Peyer's patch (tissue), 4 donors: ENCODE results near the gene PRICKLE1. TPM values are rescaled to one million over a fixed set of nuclear protein-coding genes. Genes with fewer than 3 reads are reported as not detected.
"Not testable (repeated sequence)": the region's sequence is repeated elsewhere in the genome, so short reads cannot be mapped to it uniquely, and the experiment has no call there.

ENCODE experiments used
- DNase-seq, 3 donors: peaks; one replicate each; pipeline ENCODE4 v3.0.0-alpha.2; 2017 to 2019
- H3K27ac ChIP-seq, 4 donors: fragments of 200-600 bp; sonication (generic); one replicate each; pipeline ENCODE4 v1.5.1; 2016 to 2019
- H3K27me3 ChIP-seq, 2 donors: fragments of 200-600 bp; sonication (generic); one replicate each; pipeline ENCODE4 v1.5.1; 2019
- H3K36me3 ChIP-seq, 3 donors: fragments of 200-600 bp; sonication (generic); one replicate each; pipeline ENCODE4 v1.5.1; 2016 to 2019
- H3K4me1 ChIP-seq, 4 donors: fragments of 200-600 bp; sonication (generic); one replicate each; pipeline ENCODE4 v1.5.1; 2016 to 2019
- H3K4me3 ChIP-seq, 4 donors: fragments of 200-600 bp; sonication (generic); 1 replicate in 3 of 4; 2 replicates in 1 of 4; pipeline ENCODE4 v1.5.1; 2016 to 2019; ENCODE audit warnings: mild to moderate bottlenecking in 1 of 4
- H3K9me3 ChIP-seq, 4 donors: fragments of 200-600 bp; sonication (generic); one replicate each; pipeline ENCODE4 v1.5.1; 2016 to 2019; ENCODE audit warnings: mild to moderate bottlenecking in 1 of 4
- CTCF ChIP-seq, 6 experiments: fragments of 450-650 bp in 4 of 6; fragments of 200-600 bp in 2 of 6; sonication (generic) in 1 of 6; IDR thresholded peaks; one replicate each; pipeline ENCODE4 v1.5.1; 2017 to 2019; ENCODE audit warnings: antibody characterized with exemption in 6 of 6, mild to moderate bottlenecking in 3 of 6, moderate library complexity in 1 of 6
- POLR2A ChIP-seq, 2 donors: fragments of 450-650 bp; IDR thresholded peaks; one replicate each; pipeline ENCODE4 v1.5.1; 2017; ENCODE audit warnings: antibody characterized with exemption in 2 of 2, mild to moderate bottlenecking in 2 of 2, moderate library complexity in 2 of 2
- total RNA-seq, 4 donors: library from RNA; depleted of rRNA; stranded (reverse); fragments of >200 nt; gene quantifications; one replicate each; pipeline ENCODE4 v1.1.0, GENCODE V29; 2016

Gene PRICKLE1
- total RNA-seq, 4 donors from 2014 or later: 0.53 to 12.6 (median 6.3) TPM

GRCh38 chr12:42557586-42558172 lies 31.9 kb downstream of the PRICKLE1 start:
- Histone ChIP-seq H3K4me1 (no peaks in the 10 kb centered on the region), H3K27me3 (no peaks in the 10 kb centered on the region), H3K36me3 (no peaks in the 10 kb centered on the region), H3K9me3 (no peaks in the 10 kb centered on the region), H3K4me3 (no peak overlapping the region), H3K27ac (no peak overlapping the region)
- TF ChIP-seq CTCF (IDR thresholded peaks at IDR 0.05): no peak
- no peak for TF ChIP-seq POLR2A (IDR thresholded peaks at IDR 0.05)
- no peak for DNase-seq

GRCh38 chr12:42556917-42557316 lies 32.6 kb downstream of the PRICKLE1 start:
- H3K27ac ChIP-seq: no peak overlapping the region
- H3K36me3 ChIP-seq: no peaks in the 10 kb centered on the region
- no peaks in the 10 kb centered on the region for H3K9me3 ChIP-seq
- TF ChIP-seq POLR2A (IDR thresholded peaks at IDR 0.05) (no peak), CTCF (IDR thresholded peaks at IDR 0.05) (no peak)
- no peaks in the 10 kb centered on the region for H3K4me1 ChIP-seq
- H3K4me3 ChIP-seq: no peak overlapping the region
- no peak for DNase-seq
- no peaks in the 10 kb centered on the region for H3K27me3 ChIP-seq

GRCh38 chr12:42552822-42553221 lies 36.7 kb downstream of the PRICKLE1 start:
- Histone ChIP-seq H3K9me3 (no peaks in the 10 kb centered on the region), H3K36me3 (no peaks in the 10 kb centered on the region), H3K4me1 (no peaks in the 10 kb centered on the region), H3K27ac (no peak overlapping the region), H3K4me3 (no peak overlapping the region), H3K27me3 (no peaks in the 10 kb centered on the region)
- TF ChIP-seq CTCF (IDR thresholded peaks at IDR 0.05) (no peak), POLR2A (IDR thresholded peaks at IDR 0.05) (no peak)
- DNase-seq: no peak

GRCh38 chr12:42550800-42551199 lies 38.7 kb downstream of the PRICKLE1 start:
- no peak overlapping the region for H3K27ac ChIP-seq
- no peaks in the 10 kb centered on the region for H3K4me1 ChIP-seq
- no peaks in the 10 kb centered on the region for H3K27me3 ChIP-seq
- DNase-seq: no peak
- TF ChIP-seq POLR2A (IDR thresholded peaks at IDR 0.05) (no peak), CTCF (IDR thresholded peaks at IDR 0.05) (no peak)
- no peaks in the 10 kb centered on the region for H3K9me3 ChIP-seq
- H3K4me3 ChIP-seq: no peak overlapping the region
- H3K36me3 ChIP-seq: no peaks in the 10 kb centered on the region

DNA sequence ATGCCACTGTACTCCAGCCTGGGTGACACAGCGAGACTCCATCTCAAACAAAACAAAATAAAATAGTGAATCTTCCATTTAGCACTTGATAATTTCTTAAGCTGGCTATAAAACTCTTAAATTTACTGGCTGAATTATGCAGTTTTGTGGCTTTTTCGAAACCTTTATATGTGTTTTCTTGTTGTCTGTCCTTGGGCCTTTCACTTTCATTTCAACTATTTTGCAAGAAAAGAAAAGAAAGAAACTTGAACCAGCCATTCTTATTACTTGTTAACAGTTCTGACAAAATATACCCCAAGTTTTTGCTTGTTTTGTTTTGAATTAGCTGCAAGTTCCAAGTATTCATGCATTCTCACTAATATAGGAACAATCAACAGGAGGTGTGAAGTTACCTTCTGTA lies 42.8 kb downstream of the PRICKLE1 start:
- no peaks in the 10 kb centered on the region for H3K4me1 ChIP-seq
- H3K4me3 ChIP-seq: no peak overlapping the region
- no peaks in the 10 kb centered on the region for H3K9me3 ChIP-seq
- no peak for TF ChIP-seq CTCF (IDR thresholded peaks at IDR 0.05)
- no peak for TF ChIP-seq POLR2A (IDR thresholded peaks at IDR 0.05)
- H3K27me3 ChIP-seq: no peaks in the 10 kb centered on the region
- H3K27ac ChIP-seq: no peak overlapping the region
- no peaks in the 10 kb centered on the region for H3K36me3 ChIP-seq
- no peak for DNase-seq

GRCh38 chr12:42541965-42542364 lies 47.6 kb downstream of the PRICKLE1 start:
- no peaks in the 10 kb centered on the region for H3K27me3 ChIP-seq
- no peaks in the 10 kb centered on the region for H3K9me3 ChIP-seq
- no peaks in the 10 kb centered on the region for H3K4me1 ChIP-seq
- no peak for DNase-seq
- H3K4me3 ChIP-seq: no peak overlapping the region
- no peak for TF ChIP-seq POLR2A (IDR thresholded peaks at IDR 0.05)
- TF ChIP-seq CTCF (IDR thresholded peaks at IDR 0.05): no peak
- H3K36me3 ChIP-seq: no peaks in the 10 kb centered on the region
- no peak overlapping the region for H3K27ac ChIP-seq

- not testable (repeated sequence) for H3K4me1 ChIP-seq, H3K27me3 ChIP-seq, H3K4me3 ChIP-seq, H3K9me3 ChIP-seq, H3K27ac ChIP-seq, DNase-seq, H3K36me3 ChIP-seq
Measured at GRCh38 chr12:42541308-42541707, 48.2 kb downstream of the PRICKLE1 start.
